ENCODE measurements around the gene MYO1A.
"Not testable (repeated sequence)": the region's sequence is repeated elsewhere in the genome, so short reads cannot be mapped to it uniquely, and the experiment has no call there.

MYO1A gene

GRCh38 chr12:57087010-57087690 is 37.2 kb upstream of the MYO1A start:
- DNase-seq: peak; percentile 94 to 97

- peak; percentile 62 to 86 for DNase-seq
These were observed 36.6 kb upstream of the MYO1A start for GRCh38 chr12:57086493-57087009.

- DNase-seq: peak; percentile 47 to 57
These were observed 36.1 kb upstream of the MYO1A start for GRCh38 chr12:57085999-57086492.

- no peak for DNase-seq
These were observed 30.9 kb upstream of the MYO1A start for GRCh38 chr12:57080855-57081254.

- DNase-seq: no peak
These were observed 29.9 kb upstream of the MYO1A start for GRCh38 chr12:57079821-57080220.

GRCh38 chr12:57078519-57079404 is 28.8 kb upstream of the MYO1A start, which contains the start of gene NEMP1:
Gene NEMP1 (minus strand): TSS chr12:57078791. CDS start chr12:57078745, 46 bp downstream.
- peak; percentile 81 to 98 for DNase-seq

GRCh38 chr12:57073566-57074450 is 23.9 kb upstream of the MYO1A start:
- DNase-seq: not testable (repeated sequence)

GRCh38 chr12:57072661-57073060 is 22.7 kb upstream of the MYO1A start:
- DNase-seq: no peak

- peak in 1 of 2 experiments; percentile 56 for DNase-seq
These were observed 19.6 kb upstream of the MYO1A start for GRCh38 chr12:57069523-57069922.

GRCh38 chr12:57066245-57066644 is 16.3 kb upstream of the MYO1A start:
- no peak for DNase-seq

GRCh38 chr12:57063991-57064685 is 14.2 kb upstream of the MYO1A start:
- peak; percentile 9 to 68 for DNase-seq

- DNase-seq: no peak
These were observed 8.5 kb upstream of the MYO1A start for GRCh38 chr12:57058454-57058853.

- DNase-seq: no peak
These were observed 7.3 kb upstream of the MYO1A start for GRCh38 chr12:57057067-57057751.

- DNase-seq: no peak
These were observed 5.9 kb upstream of the MYO1A start for GRCh38 chr12:57055824-57056223.

GRCh38 chr12:57053901-57054300 is 4.0 kb upstream of the MYO1A start:
- not testable (repeated sequence) for DNase-seq

GRCh38 chr12:57053146-57053545 is 3.2 kb upstream of the MYO1A start:
- not testable (repeated sequence) for DNase-seq

GRCh38 chr12:57051011-57051410 is 1.1 kb upstream of the MYO1A start:
- no peak for DNase-seq

GRCh38 chr12:57049119-57049446 is 846 bp downstream of the MYO1A start:
- DNase-seq: no peak

GRCh38 chr12:57048423-57049118 is 1.4 kb downstream of the MYO1A start:
- DNase-seq: no peak

GRCh38 chr12:57047981-57048380 is 1.9 kb downstream of the MYO1A start:
- no peak for DNase-seq

Data from stimulated activated CD4-positive, alpha-beta T cell treated with anti-CD3 and anti-CD28 coated beads, Interleukin-4, amount 100 ng/mL, for 4 hours (primary cell).